Stomach (tissue), 9 donors: ENCODE data around the gene ATP6V1E1. TPM values are rescaled to one million over a fixed set of nuclear protein-coding genes. Genes with fewer than 3 reads are reported as not detected.
"Not testable (repeated sequence)": the region's sequence is repeated elsewhere in the genome, so short reads cannot be mapped to it uniquely, and the experiment has no call there.

Experiments used
- DNase-seq, 2 donors: peaks; one replicate each; pipeline versions ENCODE4 v3.0.0 to v3.0.0-alpha.2; 2013 to 2019
- H3K27ac ChIP-seq, 5 donors: fragments of 200-600 bp in 4 of 5; sonication (generic) in 4 of 5; one replicate each; pipeline ENCODE4 v1.5.1; 2013 to 2019; ENCODE audit warnings: mild to moderate bottlenecking in 1 of 5, moderate library complexity in 1 of 5
- H3K27me3 ChIP-seq, 3 donors: fragments of 200-600 bp; sonication (generic); one replicate each; pipeline ENCODE4 v1.5.1; 2017 to 2019; ENCODE audit warnings: mixed run types in 1 of 3
- H3K36me3 ChIP-seq, 4 donors: fragments of 200-600 bp; sonication (generic); 1 replicate in 3 of 4; 2 replicates in 1 of 4; pipeline ENCODE4 v1.5.1; 2016 to 2019
- H3K4me1 ChIP-seq, 4 donors: fragments of 200-600 bp; sonication (generic); one replicate each; pipeline ENCODE4 v1.5.1; 2016 to 2019
- H3K4me3 ChIP-seq, 4 donors: fragments of 200-600 bp; sonication (generic) in 3 of 4; one replicate each; pipeline ENCODE4 v1.5.1; 2016 to 2019; ENCODE audit warnings: mild to moderate bottlenecking in 1 of 4
- H3K9me3 ChIP-seq, 4 donors: fragments of 200-600 bp; sonication (generic); one replicate each; pipeline ENCODE4 v1.5.1; 2016 to 2019
- EP300 ChIP-seq: sonication (generic); formaldehyde crosslinking; IDR thresholded peaks from one replicate; pipeline ENCODE4 v1.6.1; 2017; ENCODE audit warnings: antibody characterized with exemption
- POLR2A ChIP-seq, 4 donors: fragments of 450-650 bp; IDR thresholded peaks; one replicate each; pipeline ENCODE4 v1.6.1; 2016; ENCODE audit warnings: antibody characterized with exemption in 4 of 4, control low read depth in 2 of 4, mild to moderate bottlenecking in 1 of 4, moderate library complexity in 1 of 4
- POLR2AphosphoS5 ChIP-seq, 3 donors: sonication (generic); formaldehyde crosslinking; IDR thresholded peaks; one replicate each; pipeline ENCODE4 v1.6.1; 2016; ENCODE audit warnings: antibody characterized with exemption in 3 of 3
- WGBS, 5 donors: extraction: QIAGEN DNeasy Blood & Tissue Kit in 3 of 5; methylation state at CpG; one replicate each; pipeline versions ENCODE4 v1.1.5 to v1.1.7; 2013 to 2018; 5-methylcytosine and 5-hydroxymethylcytosine counted together
- intact Hi-C: fragments of 100-400 bp; cut with DNase I; formaldehyde crosslinking; loops from one replicate; pipeline ENCODE4 v1.15.1; 2023; ENCODE audit warnings: low total_unique reads
- polyA plus RNA-seq, 3 donors: library from polyadenylated mRNA; stranded (reverse); fragments of 200-250 nt; gene quantifications; one replicate each; pipeline ENCODE4 v1.2.3, GENCODE V29; 2013
- total RNA-seq, 5 donors: library from RNA; depleted of rRNA; stranded (reverse); fragments of >200 nt; gene quantifications; one replicate each; pipeline versions ENCODE4 v1.1.0 to v1.2.3, GENCODE V29; 2014 to 2016
- TF ChIP-seq, protein P1 (sequence below), 7 experiments: fragments of 450-650 bp in 4 of 7; fragments of 200-600 bp in 3 of 7; sonication (generic) in 3 of 7; IDR thresholded peaks; one replicate each; pipeline ENCODE4 v1.5.1; 2016 to 2019; ENCODE audit warnings: antibody characterized with exemption in 7 of 7, control low read depth in 2 of 7, mild to moderate bottlenecking in 1 of 7
- donor health status: healthy with polysubstance abuse.
- donor health status: Bipolar disorder and iron deficiency.
- donor health status: healthy.

Gene ATP6V1E1
- total and polyA plus RNA-seq, 8 donors = 22.2 to 284 (median 117) TPM

DNA sequence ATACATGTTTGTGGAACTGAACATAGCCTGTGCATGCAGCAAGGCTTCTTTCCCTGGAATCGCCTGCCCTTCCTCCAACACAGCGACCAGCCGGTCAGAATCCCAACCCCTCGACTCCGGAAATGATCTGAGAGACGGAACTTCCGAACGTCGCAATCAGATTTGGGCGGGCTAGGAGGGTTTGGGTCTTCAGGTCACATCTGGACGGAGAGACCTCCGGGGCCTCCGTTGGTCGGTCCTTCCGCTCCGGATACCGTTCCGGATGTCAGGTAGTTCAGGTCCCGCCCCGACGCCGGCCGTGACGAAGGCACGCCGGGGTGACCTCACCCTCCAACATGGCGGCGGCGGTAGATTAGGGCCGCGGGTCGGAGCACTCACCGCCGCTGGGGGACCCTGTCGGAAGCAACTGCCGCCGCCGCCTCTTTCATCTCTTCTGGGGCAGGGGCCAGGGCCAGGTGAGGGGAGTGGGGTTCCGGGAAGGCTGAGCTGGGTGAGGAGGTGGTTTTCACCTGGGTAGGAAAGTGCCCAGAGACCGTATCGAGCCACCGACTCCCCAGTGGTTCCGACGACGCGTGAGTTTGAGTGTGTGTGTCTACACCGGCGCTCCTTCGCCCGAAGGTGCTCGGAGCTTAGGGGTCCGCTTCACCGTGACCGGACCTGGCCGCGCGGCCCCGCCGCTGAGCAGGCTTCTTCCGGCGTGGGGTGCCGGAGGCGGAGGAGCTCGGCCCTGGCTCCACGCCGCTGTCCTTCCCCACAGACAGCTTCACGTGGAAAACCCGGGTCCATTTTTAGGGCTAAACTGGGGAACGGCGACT is 10.1 kb upstream of the ATP6V1E1 start, which contains the start of gene BCL2L13:
BCL2L13 (plus strand) TSS at position 326 of the 815 bp plus-strand sequence. CDS start 16,955 bp downstream, outside the sequence.
- intact Hi-C loops = no loop called here
- DNase-seq = peak; percentile 95 to 98
- peak within 1 kb of the TSS; percentile 56 to 89 (median 64) for H3K4me3 ChIP-seq
- H3K4me1 ChIP-seq = peaks cover 17 to 26% (median 22%) of the 10 kb centered on the region in 4 donors
- no peaks in the 10 kb centered on the region for H3K9me3 ChIP-seq
- TF ChIP-seq POLR2A (IDR thresholded peaks at IDR 0.05) (peak in 2 of 4 donors; percentile 89 to 94), POLR2AphosphoS5 (IDR thresholded peaks at IDR 0.05) (peak; percentile 98 to 99 (median 98))
- TF ChIP-seq, protein P1, sequence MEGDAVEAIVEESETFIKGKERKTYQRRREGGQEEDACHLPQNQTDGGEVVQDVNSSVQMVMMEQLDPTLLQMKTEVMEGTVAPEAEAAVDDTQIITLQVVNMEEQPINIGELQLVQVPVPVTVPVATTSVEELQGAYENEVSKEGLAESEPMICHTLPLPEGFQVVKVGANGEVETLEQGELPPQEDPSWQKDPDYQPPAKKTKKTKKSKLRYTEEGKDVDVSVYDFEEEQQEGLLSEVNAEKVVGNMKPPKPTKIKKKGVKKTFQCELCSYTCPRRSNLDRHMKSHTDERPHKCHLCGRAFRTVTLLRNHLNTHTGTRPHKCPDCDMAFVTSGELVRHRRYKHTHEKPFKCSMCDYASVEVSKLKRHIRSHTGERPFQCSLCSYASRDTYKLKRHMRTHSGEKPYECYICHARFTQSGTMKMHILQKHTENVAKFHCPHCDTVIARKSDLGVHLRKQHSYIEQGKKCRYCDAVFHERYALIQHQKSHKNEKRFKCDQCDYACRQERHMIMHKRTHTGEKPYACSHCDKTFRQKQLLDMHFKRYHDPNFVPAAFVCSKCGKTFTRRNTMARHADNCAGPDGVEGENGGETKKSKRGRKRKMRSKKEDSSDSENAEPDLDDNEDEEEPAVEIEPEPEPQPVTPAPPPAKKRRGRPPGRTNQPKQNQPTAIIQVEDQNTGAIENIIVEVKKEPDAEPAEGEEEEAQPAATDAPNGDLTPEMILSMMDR (IDR thresholded peaks at IDR 0.05) = no peak
- peak within 1 kb of the TSS; percentile 98 to 100 (median 99) for H3K27ac ChIP-seq
- peaks cover 0 to 8% (median 0%) of the 10 kb centered on the region in 4 donors for H3K36me3 ChIP-seq
- no peaks in the 10 kb centered on the region for H3K27me3 ChIP-seq
- WGBS, 5 donors = 0 to 1% (median 1%) methylated on average over 24 to 70 of the region's 70 CpGs

DNA sequence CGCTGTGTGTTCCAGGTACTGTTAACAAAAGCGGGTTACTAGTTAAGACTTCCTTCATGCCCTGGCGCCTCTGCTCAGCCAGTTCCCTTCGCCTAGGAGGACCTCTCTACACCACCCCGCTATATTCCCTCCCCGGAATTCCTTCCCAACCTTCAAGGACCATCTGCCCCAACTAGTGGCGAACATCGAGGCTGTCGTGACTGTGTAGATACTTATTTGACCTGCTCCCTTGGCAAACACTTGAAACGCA is 9.6 kb upstream of the ATP6V1E1 start:
- intact Hi-C loops = no loop called here
- no peak for DNase-seq

DNA sequence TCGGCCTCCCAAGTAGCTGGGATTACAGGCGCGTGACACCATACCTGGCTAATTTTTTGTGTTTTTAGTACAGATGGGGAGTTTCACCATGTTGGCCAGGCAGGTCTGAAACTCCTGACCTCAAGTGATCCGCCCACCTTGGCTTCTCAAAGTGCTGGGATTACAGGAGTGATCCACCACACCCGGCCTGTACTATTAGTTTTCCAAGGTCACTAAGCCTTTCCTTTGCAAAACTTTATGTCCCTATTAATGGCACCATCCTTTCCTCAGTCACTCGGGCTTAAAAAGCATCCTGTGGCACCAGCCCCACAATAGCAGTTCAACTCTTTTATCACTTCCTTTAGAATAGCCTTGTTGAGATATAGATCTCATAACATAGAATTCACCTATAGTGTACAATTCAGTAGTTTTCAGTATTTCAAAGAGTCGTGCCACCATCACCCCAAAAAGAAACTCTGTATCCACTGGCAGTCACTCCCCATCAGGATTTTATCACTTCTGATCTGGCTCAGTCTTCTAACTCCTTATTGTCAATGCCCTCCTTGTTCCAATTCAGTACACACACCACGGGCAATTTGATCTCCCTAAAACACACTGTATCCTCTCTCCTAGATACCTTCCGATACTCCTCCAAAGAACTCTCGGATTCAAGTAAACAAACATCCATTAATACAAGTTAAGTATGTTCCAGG is 9.1 kb upstream of the ATP6V1E1 start:
- Histone ChIP-seq H3K4me3 (peak overlapping the region; percentile 56 to 89 (median 64)), H3K36me3 (peaks cover 0 to 8% (median 0%) of the 10 kb centered on the region in 4 donors), H3K27ac (peak overlapping the region; percentile 98 to 100 (median 99)), H3K27me3 (no peaks in the 10 kb centered on the region), H3K9me3 (no peaks in the 10 kb centered on the region), H3K4me1 (peaks cover 17 to 26% (median 22%) of the 10 kb centered on the region in 4 donors)
- intact Hi-C loops = no loop called here
- peak in 1 of 2 donors; percentile 20 for DNase-seq
- 46 to 50% (median 49%) methylated on average over 10 of the region's 10 CpGs for WGBS, 5 donors
- TF ChIP-seq, protein P1 (IDR thresholded peaks at IDR 0.05) = no peak
- TF ChIP-seq POLR2A (IDR thresholded peaks at IDR 0.05) = no peak
- no peak for TF ChIP-seq POLR2AphosphoS5 (IDR thresholded peaks at IDR 0.05)
- TF ChIP-seq EP300 = no peak

More for the DNA sequence above, 9.6 kb upstream of the ATP6V1E1 start:
- Histone ChIP-seq H3K36me3 (peaks cover 0 to 8% (median 0%) of the 10 kb centered on the region in 4 donors), H3K27ac (peak overlapping the region; percentile 98 to 100 (median 99)), H3K9me3 (no peaks in the 10 kb centered on the region), H3K27me3 (no peaks in the 10 kb centered on the region), H3K4me3 (peak overlapping the region; percentile 56 to 89 (median 64)), H3K4me1 (peaks cover 17 to 26% (median 22%) of the 10 kb centered on the region in 4 donors)
- WGBS, 5 donors = 0 to 1% (median 0%) methylated on average over 10 of the region's 10 CpGs
- no peak for TF ChIP-seq POLR2AphosphoS5 (IDR thresholded peaks at IDR 0.05)

DNA sequence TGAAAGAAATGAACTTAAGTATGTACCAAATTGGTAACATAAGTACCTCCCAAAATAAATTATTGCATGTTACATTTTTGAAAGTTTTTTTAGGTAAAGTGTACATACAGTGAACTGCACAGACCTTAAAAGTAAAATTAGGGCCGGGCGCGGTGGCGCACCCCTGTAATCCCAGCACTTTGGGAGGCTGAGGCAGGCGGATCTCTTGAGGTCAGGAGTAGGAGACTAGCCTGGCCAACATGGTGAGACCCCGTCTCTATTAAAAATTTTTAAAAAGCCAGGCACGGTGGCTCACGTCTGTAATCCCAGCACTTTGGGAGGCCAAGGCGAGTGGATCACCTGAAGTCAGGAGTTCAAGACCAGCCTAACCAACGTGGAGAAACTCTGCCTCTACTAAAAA is 8.3 kb upstream of the ATP6V1E1 start:
- H3K36me3 ChIP-seq, H3K9me3 ChIP-seq, H3K4me3 ChIP-seq, H3K27me3 ChIP-seq, DNase-seq, intact Hi-C loops, H3K27ac ChIP-seq: not testable (repeated sequence)
- peaks cover 17 to 26% (median 22%) of the 10 kb centered on the region in 4 donors for H3K4me1 ChIP-seq
- WGBS, 5 donors = 86 to 93% (median 89%) methylated on average over 10 of the region's 10 CpGs

DNA sequence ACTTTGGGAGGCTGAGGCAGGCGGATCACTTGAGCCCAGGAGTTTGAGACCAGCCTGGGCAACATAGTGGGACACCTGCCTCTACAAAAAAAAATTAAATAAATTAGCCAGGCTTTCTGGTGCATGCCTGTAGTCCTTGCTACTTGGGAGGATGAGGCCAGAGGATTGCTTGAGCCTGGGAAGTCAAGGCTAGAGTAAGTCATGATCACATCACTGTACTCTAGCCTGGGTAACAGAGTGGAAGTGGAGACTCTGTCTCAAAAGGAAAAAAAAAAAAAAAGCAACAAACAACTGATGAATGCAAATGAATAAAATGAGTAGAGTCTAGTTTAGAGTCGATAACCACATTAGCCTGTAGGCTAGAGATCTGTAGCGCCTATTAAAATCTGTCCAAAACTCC is 6.1 kb upstream of the ATP6V1E1 start:
- Histone ChIP-seq H3K27ac (no peak overlapping the region), H3K36me3 (no peaks in the 10 kb centered on the region), H3K9me3 (no peaks in the 10 kb centered on the region), H3K4me1 (peaks cover 11 to 16% (median 12%) of the 10 kb centered on the region in 4 donors), H3K27me3 (no peaks in the 10 kb centered on the region), H3K4me3 (no peak overlapping the region)
- 89 to 95% (median 94%) methylated on average over 3 of the region's 3 CpGs for WGBS, 5 donors
- intact Hi-C loops = no loop called here
- no peak for TF ChIP-seq EP300
- TF ChIP-seq POLR2AphosphoS5 (IDR thresholded peaks at IDR 0.05) = no peak
- TF ChIP-seq, protein P1 (IDR thresholded peaks at IDR 0.05) = no peak
- TF ChIP-seq POLR2A (IDR thresholded peaks at IDR 0.05) = no peak
- DNase-seq = no peak
